Measurements from ENCODE around the gene DYNLT1.
A peak's percentile ranks its signal among the peaks of the same experiment; 100 is the strongest.

Gene DYNLT1

DNA sequence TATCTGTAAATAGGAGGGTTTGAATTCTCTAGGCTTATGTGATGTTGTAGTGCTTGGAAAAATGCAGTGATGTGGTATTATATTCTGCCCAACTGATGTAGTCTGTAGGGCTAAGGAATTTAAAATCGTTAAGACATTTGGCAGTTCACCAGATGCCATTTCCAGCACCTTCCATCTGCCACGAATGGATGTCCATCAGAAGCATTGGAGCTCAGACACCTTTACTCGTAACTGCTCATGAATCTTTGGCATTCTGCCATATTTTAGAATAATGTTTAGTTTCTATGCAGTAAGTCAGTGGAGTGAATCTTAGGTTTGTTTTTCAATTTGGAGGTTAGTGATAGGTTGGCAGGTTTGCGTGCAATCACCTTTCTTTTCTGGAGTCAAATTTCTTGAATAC is 3.0 kb upstream of the DYNLT1 start:
- peak; percentile 71 for TF ChIP-seq NFIC (IDR thresholded peaks at IDR 0.05)
- no peak for TF ChIP-seq TEAD4 (IDR thresholded peaks at IDR 0.05)

DNA sequence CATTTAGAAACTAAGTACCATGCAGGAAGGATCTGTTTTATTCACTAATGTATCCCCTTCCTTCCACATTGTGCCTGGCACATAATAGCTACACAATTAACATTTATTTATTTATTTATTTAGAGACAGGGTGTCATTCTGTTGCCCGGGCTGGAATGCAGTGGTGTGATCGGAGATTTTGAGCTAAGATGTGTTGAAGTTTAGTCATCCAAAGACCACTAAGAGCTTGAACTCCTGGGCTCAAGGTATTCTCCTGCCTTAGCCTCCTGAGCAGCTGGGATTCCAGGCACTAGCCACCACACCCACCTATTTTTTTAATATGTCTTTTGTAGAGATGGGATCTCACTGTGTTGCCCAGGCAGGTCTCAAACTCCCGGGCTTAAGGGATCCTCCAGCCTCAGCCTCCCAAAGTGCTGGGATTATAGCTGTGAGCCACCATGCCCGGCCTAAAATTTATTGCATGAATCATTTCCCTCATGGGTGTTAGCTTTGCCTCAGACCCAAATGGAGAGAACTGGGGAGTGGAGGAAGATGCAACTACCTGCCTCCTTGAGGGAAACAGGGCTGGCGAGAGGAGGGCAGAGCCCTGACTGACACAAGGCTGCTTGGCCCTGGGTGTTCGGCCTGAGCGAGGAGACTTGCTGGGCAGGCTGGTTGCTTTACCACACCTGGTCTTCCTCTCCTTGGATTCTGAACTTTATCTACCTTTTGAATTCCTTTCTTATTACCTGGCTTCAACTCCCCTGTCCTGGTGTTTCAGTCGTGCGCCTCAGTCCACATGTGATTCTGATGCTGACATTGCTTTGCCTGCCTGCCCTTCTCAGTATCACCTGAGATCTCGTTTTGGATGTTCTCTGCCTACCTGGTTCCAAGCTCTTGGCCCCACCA is 1.7 kb upstream of the DYNLT1 start:
- TF ChIP-seq CREB1 (IDR thresholded peaks at IDR 0.05; ENCODE audit: low read depth): no peak
- TF ChIP-seq CEBPB (IDR thresholded peaks at IDR 0.05): no peak
- TF ChIP-seq NFIC (IDR thresholded peaks at IDR 0.05): no peak
- TF ChIP-seq YY1 (IDR thresholded peaks at IDR 0.05; ENCODE audit: low read depth): no peak
- TF ChIP-seq RAD21 (IDR thresholded peaks at IDR 0.05; ENCODE audit: low read depth): no peak
- no peak for TF ChIP-seq TAF1 (IDR thresholded peaks at IDR 0.05; ENCODE audit: low read depth)
- TF ChIP-seq EGR1 (IDR thresholded peaks at IDR 0.05): no peak
- TF ChIP-seq FOXM1 (IDR thresholded peaks at IDR 0.05; ENCODE audit: borderline replicate concordance, low read depth): no peak
- no peak for TF ChIP-seq EP300 (IDR thresholded peaks at IDR 0.05; ENCODE audit: borderline replicate concordance)
- TF ChIP-seq, protein P1, sequence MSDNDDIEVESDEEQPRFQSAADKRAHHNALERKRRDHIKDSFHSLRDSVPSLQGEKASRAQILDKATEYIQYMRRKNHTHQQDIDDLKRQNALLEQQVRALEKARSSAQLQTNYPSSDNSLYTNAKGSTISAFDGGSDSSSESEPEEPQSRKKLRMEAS (IDR thresholded peaks at IDR 0.05): no peak
- TF ChIP-seq, protein P2, sequence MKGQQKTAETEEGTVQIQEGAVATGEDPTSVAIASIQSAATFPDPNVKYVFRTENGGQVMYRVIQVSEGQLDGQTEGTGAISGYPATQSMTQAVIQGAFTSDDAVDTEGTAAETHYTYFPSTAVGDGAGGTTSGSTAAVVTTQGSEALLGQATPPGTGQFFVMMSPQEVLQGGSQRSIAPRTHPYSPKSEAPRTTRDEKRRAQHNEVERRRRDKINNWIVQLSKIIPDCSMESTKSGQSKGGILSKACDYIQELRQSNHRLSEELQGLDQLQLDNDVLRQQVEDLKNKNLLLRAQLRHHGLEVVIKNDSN (IDR thresholded peaks at IDR 0.05): no peak
- TF ChIP-seq, protein P3, sequence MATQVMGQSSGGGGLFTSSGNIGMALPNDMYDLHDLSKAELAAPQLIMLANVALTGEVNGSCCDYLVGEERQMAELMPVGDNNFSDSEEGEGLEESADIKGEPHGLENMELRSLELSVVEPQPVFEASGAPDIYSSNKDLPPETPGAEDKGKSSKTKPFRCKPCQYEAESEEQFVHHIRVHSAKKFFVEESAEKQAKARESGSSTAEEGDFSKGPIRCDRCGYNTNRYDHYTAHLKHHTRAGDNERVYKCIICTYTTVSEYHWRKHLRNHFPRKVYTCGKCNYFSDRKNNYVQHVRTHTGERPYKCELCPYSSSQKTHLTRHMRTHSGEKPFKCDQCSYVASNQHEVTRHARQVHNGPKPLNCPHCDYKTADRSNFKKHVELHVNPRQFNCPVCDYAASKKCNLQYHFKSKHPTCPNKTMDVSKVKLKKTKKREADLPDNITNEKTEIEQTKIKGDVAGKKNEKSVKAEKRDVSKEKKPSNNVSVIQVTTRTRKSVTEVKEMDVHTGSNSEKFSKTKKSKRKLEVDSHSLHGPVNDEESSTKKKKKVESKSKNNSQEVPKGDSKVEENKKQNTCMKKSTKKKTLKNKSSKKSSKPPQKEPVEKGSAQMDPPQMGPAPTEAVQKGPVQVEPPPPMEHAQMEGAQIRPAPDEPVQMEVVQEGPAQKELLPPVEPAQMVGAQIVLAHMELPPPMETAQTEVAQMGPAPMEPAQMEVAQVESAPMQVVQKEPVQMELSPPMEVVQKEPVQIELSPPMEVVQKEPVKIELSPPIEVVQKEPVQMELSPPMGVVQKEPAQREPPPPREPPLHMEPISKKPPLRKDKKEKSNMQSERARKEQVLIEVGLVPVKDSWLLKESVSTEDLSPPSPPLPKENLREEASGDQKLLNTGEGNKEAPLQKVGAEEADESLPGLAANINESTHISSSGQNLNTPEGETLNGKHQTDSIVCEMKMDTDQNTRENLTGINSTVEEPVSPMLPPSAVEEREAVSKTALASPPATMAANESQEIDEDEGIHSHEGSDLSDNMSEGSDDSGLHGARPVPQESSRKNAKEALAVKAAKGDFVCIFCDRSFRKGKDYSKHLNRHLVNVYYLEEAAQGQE (IDR thresholded peaks at IDR 0.05; ENCODE audit: low read depth): no peak
- no peak for TF ChIP-seq ZBTB7A (IDR thresholded peaks at IDR 0.05; ENCODE audit: low read depth)
- no peak for TF ChIP-seq TEAD4 (IDR thresholded peaks at IDR 0.05)
- no peak for TF ChIP-seq TCF12 (IDR thresholded peaks at IDR 0.05; ENCODE audit: low read depth)

DNA sequence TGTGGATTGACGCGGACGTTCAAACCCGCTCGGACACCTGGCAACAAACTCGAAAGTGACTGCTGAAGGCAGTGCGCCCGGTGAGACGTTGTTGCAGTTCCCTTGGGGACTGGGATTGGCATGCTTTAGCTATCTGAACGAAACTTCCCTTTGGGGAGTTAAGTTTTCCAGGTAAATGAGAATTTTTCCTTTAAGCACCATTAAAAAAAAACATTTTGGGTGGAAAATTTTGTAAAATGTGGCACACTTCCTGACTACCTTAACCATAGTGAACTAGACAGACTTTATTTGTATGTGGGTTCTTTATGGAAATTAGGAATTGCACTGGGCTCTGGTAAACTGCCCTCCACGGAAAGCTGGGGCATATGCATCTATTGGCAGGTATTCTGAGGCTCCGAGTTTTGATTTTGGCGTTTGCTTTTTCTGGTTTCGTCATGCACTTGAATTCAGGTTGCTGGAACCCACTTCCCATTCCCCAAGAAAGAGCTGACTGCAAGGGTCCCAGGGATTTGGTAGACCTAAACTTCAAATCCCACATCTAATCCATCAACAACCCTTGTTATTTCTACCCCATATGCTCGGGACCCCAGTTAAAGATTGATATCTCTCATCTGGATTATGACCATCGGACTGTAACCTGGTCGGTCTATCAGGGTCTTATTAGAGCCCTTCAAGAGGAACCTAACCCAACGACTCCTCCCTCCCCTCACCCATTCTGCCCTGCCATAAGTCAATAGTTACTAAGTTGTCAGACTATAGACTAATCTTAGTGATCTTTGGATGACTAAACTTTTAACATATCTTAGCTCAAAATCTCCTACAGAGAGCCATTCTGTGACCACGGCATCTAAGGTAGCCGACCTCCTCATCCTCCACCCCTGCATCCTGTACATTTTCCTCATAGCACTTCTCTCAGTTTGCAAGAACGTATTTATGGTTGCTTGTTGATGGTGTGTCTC is 800 bp upstream of the DYNLT1 start:
- TF ChIP-seq CREB1 (IDR thresholded peaks at IDR 0.05; ENCODE audit: low read depth): no peak
- TF ChIP-seq, protein P1 (IDR thresholded peaks at IDR 0.05): no peak; the same call in 1 of the 2 replicates
- no peak for TF ChIP-seq TEAD4 (IDR thresholded peaks at IDR 0.05)
- TF ChIP-seq FOXM1 (IDR thresholded peaks at IDR 0.05; ENCODE audit: borderline replicate concordance, low read depth): no peak
- no peak for TF ChIP-seq EP300 (IDR thresholded peaks at IDR 0.05; ENCODE audit: borderline replicate concordance)
- TF ChIP-seq NFIC (IDR thresholded peaks at IDR 0.05): no peak
- TF ChIP-seq, protein P3 (IDR thresholded peaks at IDR 0.05; ENCODE audit: low read depth): no peak
- TF ChIP-seq ZBTB7A (IDR thresholded peaks at IDR 0.05; ENCODE audit: low read depth): no peak
- no peak for TF ChIP-seq TCF12 (IDR thresholded peaks at IDR 0.05; ENCODE audit: low read depth)
- TF ChIP-seq, protein P2 (IDR thresholded peaks at IDR 0.05): no peak
- no peak for TF ChIP-seq YY1 (IDR thresholded peaks at IDR 0.05; ENCODE audit: low read depth)
- TF ChIP-seq CEBPB (IDR thresholded peaks at IDR 0.05): no peak
- no peak for TF ChIP-seq RAD21 (IDR thresholded peaks at IDR 0.05; ENCODE audit: low read depth)
- no peak for TF ChIP-seq EGR1 (IDR thresholded peaks at IDR 0.05)
- no peak for TF ChIP-seq TAF1 (IDR thresholded peaks at IDR 0.05; ENCODE audit: low read depth)

DNA sequence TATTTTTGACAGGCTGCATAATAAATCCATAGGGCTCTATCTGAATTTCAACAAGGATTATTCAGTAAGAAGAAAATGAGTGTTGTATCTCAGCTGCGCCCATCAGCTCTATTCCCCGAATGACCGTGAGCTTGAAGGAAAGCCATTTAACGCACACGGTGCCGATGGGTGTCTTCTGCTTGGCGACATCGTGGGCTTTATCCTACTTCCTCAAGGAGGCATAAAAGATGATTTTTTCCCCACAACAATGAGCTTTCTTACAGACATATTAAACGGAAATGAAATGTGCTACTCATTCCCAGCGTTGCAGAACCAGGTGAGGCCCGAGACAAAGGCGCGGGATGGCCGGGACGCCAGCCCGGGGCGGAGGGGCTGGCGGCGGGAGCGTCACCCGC is 710 bp downstream of the DYNLT1 start:
- TF ChIP-seq EGR1 (IDR thresholded peaks at IDR 0.05) (no peak), EP300 (IDR thresholded peaks at IDR 0.05; ENCODE audit: borderline replicate concordance) (no peak), TAF1 (IDR thresholded peaks at IDR 0.05; ENCODE audit: low read depth) (no peak), RAD21 (IDR thresholded peaks at IDR 0.05; ENCODE audit: low read depth) (no peak), YY1 (IDR thresholded peaks at IDR 0.05; ENCODE audit: low read depth) (no peak), ZBTB7A (IDR thresholded peaks at IDR 0.05; ENCODE audit: low read depth) (no peak), TCF12 (IDR thresholded peaks at IDR 0.05; ENCODE audit: low read depth) (no peak), FOXM1 (IDR thresholded peaks at IDR 0.05; ENCODE audit: borderline replicate concordance, low read depth) (no peak), NFIC (IDR thresholded peaks at IDR 0.05) (no peak), TEAD4 (IDR thresholded peaks at IDR 0.05) (no peak), CEBPB (IDR thresholded peaks at IDR 0.05) (no peak), CREB1 (IDR thresholded peaks at IDR 0.05; ENCODE audit: low read depth) (no peak)
- TF ChIP-seq, protein P1 (IDR thresholded peaks at IDR 0.05): no peak
- TF ChIP-seq, protein P3 (IDR thresholded peaks at IDR 0.05; ENCODE audit: low read depth): no peak
- TF ChIP-seq, protein P2 (IDR thresholded peaks at IDR 0.05): no peak
